ENCODE data around the gene MAEA. TPM values are rescaled to one million over a fixed set of nuclear protein-coding genes. Genes with fewer than 3 reads are reported as not detected.

MAEA gene
- total RNA-seq, 4 donors from 2014 or later = 33.1 to 60.1 (median 50.5) TPM

DNA sequence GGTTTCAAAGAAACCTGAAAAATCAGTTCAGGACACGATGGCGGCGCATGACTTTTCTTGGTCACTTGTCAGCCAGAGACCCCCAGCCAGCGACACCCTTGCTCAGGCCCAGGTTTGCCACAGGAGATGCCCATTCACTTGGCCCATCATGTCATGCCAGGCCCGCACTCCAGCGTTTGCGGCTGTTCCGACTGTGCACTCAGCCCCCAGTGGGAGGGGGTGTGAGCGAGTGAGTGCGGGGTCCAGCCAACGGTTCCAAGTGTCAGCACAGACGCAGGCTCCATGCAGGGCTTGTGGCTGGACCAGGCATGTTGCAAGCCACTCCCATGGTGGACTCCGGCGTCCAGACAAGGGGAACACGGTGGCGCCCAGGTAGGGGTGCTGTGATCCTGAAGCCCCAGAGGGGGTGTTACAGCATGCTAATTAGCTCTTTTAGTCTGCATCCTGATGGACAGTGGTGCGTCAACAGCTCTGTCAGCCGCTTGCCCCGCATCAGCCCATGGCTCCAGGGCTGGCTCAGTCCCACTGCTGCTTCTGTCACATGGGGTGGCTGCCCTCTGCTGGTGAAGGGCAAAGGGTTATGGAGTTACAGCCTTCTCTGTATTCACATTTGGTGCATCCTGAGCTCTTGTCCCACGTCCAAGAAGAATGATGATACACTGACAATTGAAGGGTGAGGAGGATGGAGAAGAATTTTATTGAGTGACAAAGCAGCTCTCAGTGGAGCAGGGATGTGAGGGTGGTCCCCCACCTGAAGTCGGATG, 3.7 kb upstream of the MAEA start:
- TF ChIP-seq, protein P1, sequence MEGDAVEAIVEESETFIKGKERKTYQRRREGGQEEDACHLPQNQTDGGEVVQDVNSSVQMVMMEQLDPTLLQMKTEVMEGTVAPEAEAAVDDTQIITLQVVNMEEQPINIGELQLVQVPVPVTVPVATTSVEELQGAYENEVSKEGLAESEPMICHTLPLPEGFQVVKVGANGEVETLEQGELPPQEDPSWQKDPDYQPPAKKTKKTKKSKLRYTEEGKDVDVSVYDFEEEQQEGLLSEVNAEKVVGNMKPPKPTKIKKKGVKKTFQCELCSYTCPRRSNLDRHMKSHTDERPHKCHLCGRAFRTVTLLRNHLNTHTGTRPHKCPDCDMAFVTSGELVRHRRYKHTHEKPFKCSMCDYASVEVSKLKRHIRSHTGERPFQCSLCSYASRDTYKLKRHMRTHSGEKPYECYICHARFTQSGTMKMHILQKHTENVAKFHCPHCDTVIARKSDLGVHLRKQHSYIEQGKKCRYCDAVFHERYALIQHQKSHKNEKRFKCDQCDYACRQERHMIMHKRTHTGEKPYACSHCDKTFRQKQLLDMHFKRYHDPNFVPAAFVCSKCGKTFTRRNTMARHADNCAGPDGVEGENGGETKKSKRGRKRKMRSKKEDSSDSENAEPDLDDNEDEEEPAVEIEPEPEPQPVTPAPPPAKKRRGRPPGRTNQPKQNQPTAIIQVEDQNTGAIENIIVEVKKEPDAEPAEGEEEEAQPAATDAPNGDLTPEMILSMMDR (IDR thresholded peaks at IDR 0.05; ENCODE audit: low read depth) = no peak

DNA sequence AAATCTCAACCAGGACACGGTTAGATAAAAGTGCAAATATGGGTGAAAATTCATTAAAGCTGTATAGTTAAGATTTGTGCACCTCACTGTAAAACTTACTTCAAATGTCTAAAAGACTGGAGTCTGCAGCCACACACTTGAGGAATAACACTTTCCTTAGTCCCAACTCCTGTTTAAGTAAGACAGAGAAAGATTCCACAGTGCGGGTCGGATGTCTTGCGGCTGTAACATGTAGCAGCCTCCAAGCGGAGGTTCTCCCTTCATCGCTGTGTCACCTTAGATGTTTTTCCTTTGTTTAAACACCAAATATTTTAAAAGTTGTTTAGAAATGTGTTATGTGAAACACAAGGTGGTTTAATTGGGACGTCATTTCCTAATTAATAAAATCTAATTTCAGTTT, 905 bp upstream of the MAEA start:
- TF ChIP-seq, protein P1 (IDR thresholded peaks at IDR 0.05; ENCODE audit: low read depth) = no peak

DNA sequence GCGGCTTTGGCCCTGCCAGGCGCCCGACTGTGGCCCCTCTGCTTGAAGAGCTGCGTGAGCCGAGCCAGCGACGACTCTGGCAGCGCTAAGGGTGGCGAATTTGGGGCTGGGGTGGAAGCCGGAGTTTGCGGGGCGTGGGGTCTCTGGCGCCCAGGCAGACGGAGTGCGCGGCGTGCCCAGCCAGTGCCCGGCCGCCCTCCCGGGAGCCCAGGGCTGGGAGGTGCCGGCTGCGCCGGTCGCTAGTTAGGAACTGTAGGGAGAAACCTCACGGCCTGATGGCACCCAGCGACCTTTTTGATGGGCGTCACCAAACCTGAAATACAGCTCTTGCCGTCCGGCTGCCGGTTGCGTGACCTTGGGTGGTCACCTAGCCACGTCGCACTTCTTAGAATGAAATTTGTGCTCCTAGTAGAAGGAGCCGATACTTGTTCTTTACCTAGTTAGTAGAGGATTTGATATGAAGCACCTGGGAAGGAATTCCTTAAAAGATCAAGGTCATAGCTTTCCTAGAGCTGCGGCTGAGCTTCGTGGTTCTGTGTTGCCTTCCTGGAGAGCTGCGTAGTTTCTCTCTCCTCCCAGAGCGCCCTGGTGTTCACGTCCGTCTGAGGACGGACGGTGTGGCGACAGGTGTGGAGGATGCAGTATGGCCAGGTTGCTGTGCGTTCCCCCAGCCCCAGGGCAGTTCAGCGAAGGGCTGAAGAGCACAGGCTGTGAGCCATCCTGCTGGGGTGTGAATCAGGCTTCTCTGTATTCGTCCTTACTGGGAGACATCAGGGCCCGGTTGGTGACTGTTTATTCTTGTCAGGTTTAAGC, 680 bp downstream of the MAEA start:
- TF ChIP-seq, protein P1 (IDR thresholded peaks at IDR 0.05; ENCODE audit: low read depth) = no peak

DNA sequence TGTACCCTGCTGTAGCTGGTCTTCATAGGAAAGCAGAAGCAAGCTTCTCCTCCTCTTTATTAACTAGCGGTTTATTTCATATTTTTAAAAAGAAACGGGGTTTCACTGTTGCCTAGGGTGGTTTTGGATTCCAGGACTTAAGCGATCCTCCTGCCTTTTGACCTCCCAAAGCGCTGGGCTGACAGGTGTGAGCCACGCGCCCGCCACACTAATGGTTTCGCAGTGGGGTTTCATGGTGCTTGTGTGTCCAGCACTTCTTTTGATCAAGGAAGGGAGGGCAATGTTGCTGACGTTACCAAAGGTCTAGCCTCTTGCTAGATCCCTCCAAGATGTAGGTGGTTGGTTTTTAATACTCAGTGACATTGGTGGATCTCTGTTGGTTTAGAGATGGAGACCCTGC, 1.4 kb downstream of the MAEA start:
- TF ChIP-seq, protein P1 (IDR thresholded peaks at IDR 0.05; ENCODE audit: low read depth) = no peak

DNA sequence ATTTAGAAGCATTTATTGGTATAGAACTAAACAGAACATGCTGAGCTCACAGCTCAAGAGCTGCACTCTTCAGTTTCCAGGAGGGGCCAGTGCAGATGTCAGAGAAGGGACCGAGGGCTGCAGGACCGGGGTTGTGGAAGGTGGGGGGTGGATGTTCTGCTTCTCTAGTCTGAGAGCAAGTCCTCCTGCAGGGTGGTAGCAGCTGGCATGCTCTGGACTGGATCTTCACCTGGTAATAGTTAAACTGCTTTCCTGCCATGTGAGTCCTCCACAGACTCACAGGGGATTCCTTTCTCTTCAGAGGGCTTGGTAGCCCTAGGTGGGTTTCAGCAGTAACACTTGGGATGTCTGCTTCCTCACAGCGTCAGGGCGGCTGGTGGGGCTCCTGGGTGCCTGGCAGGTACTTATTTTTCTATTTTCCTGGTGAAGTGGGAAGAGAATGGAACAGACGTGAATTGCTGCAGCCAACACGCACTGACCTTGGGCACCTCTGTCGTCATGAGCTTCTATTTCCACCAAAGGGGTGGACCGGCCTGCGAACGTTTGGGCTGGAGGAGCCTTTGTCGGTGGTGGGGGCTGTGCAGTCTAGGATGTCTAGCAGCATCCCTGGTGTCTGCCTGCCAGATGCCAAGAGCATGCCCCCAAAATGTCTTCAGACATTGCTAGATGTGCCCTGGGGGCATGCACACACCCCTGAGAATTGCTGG, 2.5 kb downstream of the MAEA start:
- TF ChIP-seq, protein P1 (IDR thresholded peaks at IDR 0.05; ENCODE audit: low read depth) = no peak

DNA sequence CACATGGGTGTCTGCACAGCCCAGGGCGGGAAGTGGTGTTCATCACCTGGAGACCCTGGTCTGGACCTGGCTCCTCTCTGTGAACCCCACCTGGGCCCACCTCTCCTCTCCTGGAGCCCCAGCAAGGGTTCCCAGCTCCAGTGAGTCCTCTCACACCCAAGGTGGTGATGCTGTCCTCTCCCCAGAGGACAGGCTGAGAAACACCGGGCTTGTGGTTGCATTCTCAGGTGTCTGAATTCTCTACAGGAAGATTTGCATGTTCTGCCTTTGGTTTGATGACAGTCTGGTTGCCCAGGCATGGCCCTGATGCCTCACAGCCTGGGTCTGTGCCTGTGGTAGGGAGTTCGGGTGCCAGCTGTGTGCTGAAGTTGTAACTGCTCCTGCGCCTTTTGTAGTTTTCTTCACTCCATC, 3.8 kb downstream of the MAEA start:
- TF ChIP-seq, protein P1 (IDR thresholded peaks at IDR 0.05; ENCODE audit: low read depth) = no peak

DNA sequence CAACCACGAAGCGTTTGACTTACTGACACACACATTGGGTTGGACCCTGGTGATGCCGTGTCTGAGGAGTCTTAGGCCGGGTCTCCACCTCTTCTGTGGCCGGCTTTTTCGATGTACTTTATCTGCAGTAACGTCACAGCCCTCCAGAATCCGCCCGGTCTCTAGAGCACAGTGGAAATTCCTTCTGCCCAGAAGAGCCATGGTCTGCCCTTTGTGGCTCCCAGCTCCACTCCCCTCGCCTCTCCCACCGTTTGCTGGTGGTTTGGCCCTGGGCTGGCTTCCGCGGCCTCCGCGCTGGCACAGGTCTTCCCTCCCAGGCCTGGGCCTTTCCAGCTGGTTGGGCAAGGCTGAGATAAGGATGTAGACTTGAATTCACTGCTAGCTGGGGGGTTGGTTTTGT, 4.3 kb downstream of the MAEA start:
- TF ChIP-seq, protein P1 (IDR thresholded peaks at IDR 0.05; ENCODE audit: low read depth) = no peak
